HepG2 (cell line): ENCODE measurements around the gene RIT2. TPM values are rescaled to one million over a fixed set of nuclear protein-coding genes. Genes with fewer than 3 reads are reported as not detected.

Source experiments
- ATAC-seq: fragments of 200-7000 bp; cut with Tn5 transposase; 3 replicates; pipeline ENCODE4 v1.9.1; 2020; ENCODE audit warnings: mild to moderate bottlenecking, moderate library complexity
- BruUV-seq: library from RNA; stranded (reverse); fragments of 400-500 nt; replicated peaks from 2 replicates; lab custom pipeline; 2021; lab: Mats Ljungman, UMichigan
- CTCF ChIA-PET: fragments of 300-600 bp; formaldehyde crosslinking; extraction: SDS; loops from one replicate; lab custom pipeline; 2021; ENCODE audit warnings: low total read pairs, inconsistent platforms, low intra/inter-chr PET ratio; lab: Yijun Ruan, JAX
- POLR2A ChIA-PET: fragments of 350-600 bp; sonication (Branson Sonifier 250); formaldehyde crosslinking; loops from one replicate; lab custom pipeline; 2020; ENCODE audit warnings: antibody characterized with exemption, inconsistent platforms; lab: Yijun Ruan, JAX
- DNase-seq: peaks from one replicate; pipeline ENCODE4 v3.0.0-alpha.2; 2015; ENCODE audit warnings: low spot score
- FAIRE-seq: peaks from 3 replicates; lab custom pipeline; 2011; peaks lifted over from hg19 to GRCh38; lab: Jason Lieb, UNC
- H2AFZ ChIP-seq: one replicate; pipeline ENCODE4 v1.6.1; 2011; ENCODE audit warnings: low read length, inconsistent platforms
- H3K27ac ChIP-seq: fragments of 300-600 bp; 3 replicates; pipeline ENCODE4 v1.8.0; 2011; ENCODE audit warnings: mixed run types, mild to moderate bottlenecking, mixed read lengths, low read length, inconsistent platforms; ENCODE audit not compliant: insufficient read depth; ENCODE audit errors: extremely low read length
- H3K27me3 ChIP-seq, 2 experiments: fragments of 200-600 bp in 1 of 2; 2 replicates in 1 of 2; 3 replicates in 1 of 2; pipeline versions ENCODE4 v1.6.0 to v1.8.0; 2011; ENCODE audit warnings: low read length in 2 of 2, mild to moderate bottlenecking in 2 of 2, moderate library complexity in 2 of 2, inconsistent platforms in 1 of 2; ENCODE audit not compliant: insufficient read depth in 2 of 2, control insufficient read depth in 1 of 2
- H3K36me3 ChIP-seq, 2 experiments: fragments of 200-600 bp in 1 of 2; replicated peaks in 1 of 2; 2 replicates in 1 of 2; 3 replicates in 1 of 2; pipeline versions ENCODE4 v1.5.1 to v1.8.0; 2011; ENCODE audit warnings: low read length in 2 of 2, inconsistent platforms in 1 of 2; ENCODE audit not compliant: insufficient read depth in 2 of 2, control insufficient read depth in 1 of 2
- H3K4me1 ChIP-seq: 2 replicates; pipeline ENCODE4 v1.5.1; 2012; ENCODE audit warnings: low read length, inconsistent platforms; ENCODE audit not compliant: insufficient read depth
- H3K4me2 ChIP-seq: 2 replicates; pipeline ENCODE4 v1.6.0; 2011; ENCODE audit warnings: low read depth, low read length, inconsistent platforms
- H3K4me3 ChIP-seq, 3 experiments: fragments of 200-600 bp in 1 of 3; sonication (generic), shearing (Covaris generic) in 1 of 3; replicated peaks in 1 of 3; 2 replicates each; pipeline ENCODE4 v1.5.1; 2011 to 2016; ENCODE audit warnings: low read length in 3 of 3, inconsistent platforms in 2 of 3, low read depth in 2 of 3, mild to moderate bottlenecking in 2 of 3, control low read depth in 1 of 3, mixed read lengths in 1 of 3; ENCODE audit not compliant: insufficient read depth in 1 of 3
- H3K79me2 ChIP-seq: one replicate; pipeline ENCODE4 v1.6.1; 2011; ENCODE audit warnings: low read length, inconsistent platforms; ENCODE audit not compliant: insufficient read depth
- H3K9ac ChIP-seq: 2 replicates; pipeline ENCODE4 v1.6.0; 2011; ENCODE audit warnings: mild to moderate bottlenecking, low read depth, low read length, inconsistent platforms; ENCODE audit not compliant: insufficient read depth
- H3K9me3 ChIP-seq: 2 replicates; pipeline ENCODE4 v1.5.1; 2012; ENCODE audit warnings: mild to moderate bottlenecking, low read length
- H4K20me1 ChIP-seq: 2 replicates; pipeline ENCODE4 v1.6.0; 2011; ENCODE audit warnings: inconsistent platforms, mild to moderate bottlenecking, low read length, moderate library complexity; ENCODE audit not compliant: insufficient read depth
- HOXA7 ChIP-seq: sonication (generic); formaldehyde crosslinking; IDR thresholded peaks from 2 replicates; pipeline ENCODE4 v1.8.1; 2022; ENCODE audit warnings: mild to moderate bottlenecking, missing genetic modification reagents, moderate library complexity
- MAFF ChIP-seq: IDR thresholded peaks from 2 replicates; pipeline ENCODE4 v1.6.1; 2011; ENCODE audit warnings: low read depth, low read length, improper control_type of control experiment
- MAFK ChIP-seq, 2 experiments: IDR thresholded peaks in 1 of 2; conservative IDR thresholded peaks in 1 of 2; 2 replicates each; pipeline ENCODE4 v1.6.1; 2011; ENCODE audit warnings: improper control_type of control experiment in 2 of 2, low read length in 2 of 2
- MAZ ChIP-seq, 2 experiments: sonication (generic) in 1 of 2; formaldehyde crosslinking in 1 of 2; IDR thresholded peaks; 2 replicates each; pipeline versions ENCODE4 v1.5.0 to v1.6.1; 2012 to 2020; ENCODE audit warnings: low read depth in 2 of 2, mild to moderate bottlenecking in 2 of 2, borderline replicate concordance in 1 of 2, improper control_type of control experiment in 1 of 2, low read length in 1 of 2, missing genetic modification reagents in 1 of 2, moderate library complexity in 1 of 2
- NFE2L2 ChIP-seq: fragments of 150-350 bp; IDR thresholded peaks from 2 replicates; pipeline ENCODE4 v1.6.1; 2014; ENCODE audit warnings: low read length
- POLR2G ChIP-seq: fragments of 200-400 bp; formaldehyde crosslinking; IDR thresholded peaks from 2 replicates; pipeline ENCODE4 v1.6.1; 2018; ENCODE audit warnings: mild to moderate bottlenecking, low read depth, low read length, moderate library complexity
- SMAD9 ChIP-seq: sonication (generic); formaldehyde crosslinking; IDR thresholded peaks from 2 replicates; pipeline ENCODE4 v1.5.1; 2020; ENCODE audit warnings: mild to moderate bottlenecking, missing genetic modification reagents
- SMARCE1 ChIP-seq: fragments of 450-650 bp; IDR thresholded peaks from 2 replicates; pipeline ENCODE4 v1.6.1; 2017; ENCODE audit warnings: borderline replicate concordance
- ZMAT3 ChIP-seq: sonication (generic); formaldehyde crosslinking; conservative IDR thresholded peaks from 2 replicates; pipeline ENCODE4 v1.7.0; 2021; ENCODE audit warnings: missing genetic modification reagents
- ZNF10 ChIP-seq: sonication (generic); formaldehyde crosslinking; IDR thresholded peaks from 2 replicates; pipeline ENCODE4 v1.4.0; 2020; ENCODE audit warnings: mild to moderate bottlenecking, low read depth, missing genetic modification reagents, borderline replicate concordance
- WGBS: methylation state at CpG from one replicate; pipeline ENCODE4 v1.1.6; 2017; ENCODE audit warnings: low lambda C conversion rate; 5-methylcytosine and 5-hydroxymethylcytosine counted together
- in situ Hi-C: cut with HindIII; loops from 2 replicates; pipeline ENCODE4 v1.10.0; 2017; ENCODE audit warnings: low pct_unique_long_range_greater_than_20kb; ENCODE audit not compliant: extremely low pct_ligation_motif_present
- intact Hi-C: fragments of 100-400 bp; cut with micrococcal nuclease; formaldehyde crosslinking; loops from one replicate; pipeline ENCODE4 v1.10.0; 2022; ENCODE audit not compliant: unreplicated experiment
- polyA plus RNA-seq, 8 experiments: library from polyadenylated mRNA; depleted of rRNA in 3 of 8; stranded (reverse) in 7 of 8; unstranded in 1 of 8; fragments of >200 nt; fragmentation: Illumina TruSeq in 4 of 8; extraction: Trizol in 4 of 8; gene quantifications; 2 replicates each; pipeline versions ENCODE4 v1.2.1 to v1.2.3, GENCODE V29; 2011 to 2016; ENCODE audit warnings: low read depth in 4 of 8, missing spikeins in 1 of 8, mixed read lengths in 1 of 8; ENCODE audit not compliant: insufficient read depth in 1 of 8
- total RNA-seq, 5 experiments: library from RNA; depleted of rRNA; stranded (reverse); fragments of >200 nt; fragmentation: Illumina TruSeq; extraction: Trizol; gene quantifications; 2 replicates each; pipeline ENCODE4 v1.2.3, GENCODE V29; 2016; ENCODE audit warnings: low read depth in 1 of 5
- TF ChIP-seq, protein P1 (sequence below): sonication (generic); formaldehyde crosslinking; IDR thresholded peaks from one replicate; pipeline ENCODE4 v1.5.1; 2020; ENCODE audit warnings: mild to moderate bottlenecking, missing genetic modification reagents; ENCODE audit errors: not compliant biosample characterization

Gene RIT2
- total and polyA plus RNA-seq, 2 of the 13 experiments (the other 11 are each of a cell fraction or from before 2014, with no cell fraction given), result not detected

DNA sequence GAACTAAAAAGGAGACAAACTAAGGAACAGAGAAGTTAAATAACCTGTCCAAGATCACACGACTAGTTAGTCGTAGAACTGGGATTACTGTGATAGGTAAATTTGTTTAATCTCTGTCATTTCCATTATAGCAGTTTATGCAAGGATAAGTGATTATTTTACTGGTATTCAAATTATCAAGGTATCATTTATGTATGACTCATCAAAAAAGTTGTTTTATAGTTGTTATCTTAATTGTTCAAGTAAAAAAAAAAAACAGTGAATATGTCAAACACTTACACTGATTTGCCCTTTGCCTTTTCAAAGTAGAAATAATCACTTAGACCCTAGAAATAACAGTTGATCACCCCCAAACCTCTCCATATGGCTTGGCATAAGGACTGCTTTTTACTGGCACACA is 173.6 kb downstream of the RIT2 start:
- DNase-seq, result no peak
- Histone ChIP-seq H3K79me2 (no peaks in the 10 kb centered on the region), H3K4me3 (no peak overlapping the region), H3K4me1 (no peaks in the 10 kb centered on the region), H3K27me3 (no peaks in the 10 kb centered on the region), H3K4me2 (no peak overlapping the region), H3K27ac (no peak overlapping the region), H3K36me3 (no peaks in the 10 kb centered on the region), H2AFZ (no peak overlapping the region), H4K20me1 (no peaks in the 10 kb centered on the region), H3K9ac (no peak overlapping the region), H3K9me3 (no peaks in the 10 kb centered on the region)
- ChIA-PET CTCF (no interaction called here), POLR2A (no interaction called here)
- no peak for ATAC-seq
- in situ Hi-C loops, result no loop called here
- BruUV-seq, result no TSS peak
- TF ChIP-seq MAZ (IDR thresholded peaks at IDR 0.05; ENCODE audit: borderline replicate concordance, low read depth, low read length), result no peak
- TF ChIP-seq MAZ (CRISPR knock-in tag; IDR thresholded peaks at IDR 0.05; ENCODE audit: low read depth), result no peak
- TF ChIP-seq NFE2L2, result peak; percentile 16; the same call in 1 of the 2 replicates
- TF ChIP-seq MAFF, result peak; percentile 53; the same call in 1 of the 2 replicates
- TF ChIP-seq MAFK (conservative IDR thresholded peaks at IDR 0.05 in 1 of 2, IDR thresholded peaks at IDR 0.05 in 1 of 2; ENCODE audit: low read length in 2 of 2), result peak; percentile 24 to 62; a peak in 1 of 4 replicates
- TF ChIP-seq POLR2G, result no peak
- intact Hi-C loops, result no loop called here
- no peak for FAIRE-seq
- 3% methylated on average over 2 of the region's 2 CpGs for WGBS

DNA sequence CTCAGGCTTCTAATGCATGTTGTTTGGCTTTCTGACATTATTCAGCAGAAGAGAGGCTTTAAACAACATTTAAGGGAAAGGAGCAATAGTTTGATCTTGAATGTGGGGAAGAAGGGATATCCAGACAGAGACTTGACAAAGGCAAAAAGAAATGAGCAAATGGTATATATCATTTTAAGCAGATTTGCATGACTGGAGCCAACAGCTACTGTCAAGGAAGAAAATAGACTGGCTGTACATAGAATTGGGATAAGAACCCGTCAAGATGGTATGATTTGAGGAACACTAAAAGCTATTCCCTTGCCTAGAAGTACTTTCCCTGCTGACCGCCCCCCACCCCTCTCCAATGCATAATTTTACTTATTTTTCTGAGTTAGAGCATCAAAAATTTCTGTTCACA is 174.5 kb downstream of the RIT2 start:
- no peaks in the 10 kb centered on the region for H3K4me1 ChIP-seq
- no peak for TF ChIP-seq ZMAT3 (CRISPR knock-in tag)
- TF ChIP-seq SMARCE1, result no peak
- no peak for TF ChIP-seq ZNF10 (CRISPR knock-in tag)
- TF ChIP-seq, protein P1, sequence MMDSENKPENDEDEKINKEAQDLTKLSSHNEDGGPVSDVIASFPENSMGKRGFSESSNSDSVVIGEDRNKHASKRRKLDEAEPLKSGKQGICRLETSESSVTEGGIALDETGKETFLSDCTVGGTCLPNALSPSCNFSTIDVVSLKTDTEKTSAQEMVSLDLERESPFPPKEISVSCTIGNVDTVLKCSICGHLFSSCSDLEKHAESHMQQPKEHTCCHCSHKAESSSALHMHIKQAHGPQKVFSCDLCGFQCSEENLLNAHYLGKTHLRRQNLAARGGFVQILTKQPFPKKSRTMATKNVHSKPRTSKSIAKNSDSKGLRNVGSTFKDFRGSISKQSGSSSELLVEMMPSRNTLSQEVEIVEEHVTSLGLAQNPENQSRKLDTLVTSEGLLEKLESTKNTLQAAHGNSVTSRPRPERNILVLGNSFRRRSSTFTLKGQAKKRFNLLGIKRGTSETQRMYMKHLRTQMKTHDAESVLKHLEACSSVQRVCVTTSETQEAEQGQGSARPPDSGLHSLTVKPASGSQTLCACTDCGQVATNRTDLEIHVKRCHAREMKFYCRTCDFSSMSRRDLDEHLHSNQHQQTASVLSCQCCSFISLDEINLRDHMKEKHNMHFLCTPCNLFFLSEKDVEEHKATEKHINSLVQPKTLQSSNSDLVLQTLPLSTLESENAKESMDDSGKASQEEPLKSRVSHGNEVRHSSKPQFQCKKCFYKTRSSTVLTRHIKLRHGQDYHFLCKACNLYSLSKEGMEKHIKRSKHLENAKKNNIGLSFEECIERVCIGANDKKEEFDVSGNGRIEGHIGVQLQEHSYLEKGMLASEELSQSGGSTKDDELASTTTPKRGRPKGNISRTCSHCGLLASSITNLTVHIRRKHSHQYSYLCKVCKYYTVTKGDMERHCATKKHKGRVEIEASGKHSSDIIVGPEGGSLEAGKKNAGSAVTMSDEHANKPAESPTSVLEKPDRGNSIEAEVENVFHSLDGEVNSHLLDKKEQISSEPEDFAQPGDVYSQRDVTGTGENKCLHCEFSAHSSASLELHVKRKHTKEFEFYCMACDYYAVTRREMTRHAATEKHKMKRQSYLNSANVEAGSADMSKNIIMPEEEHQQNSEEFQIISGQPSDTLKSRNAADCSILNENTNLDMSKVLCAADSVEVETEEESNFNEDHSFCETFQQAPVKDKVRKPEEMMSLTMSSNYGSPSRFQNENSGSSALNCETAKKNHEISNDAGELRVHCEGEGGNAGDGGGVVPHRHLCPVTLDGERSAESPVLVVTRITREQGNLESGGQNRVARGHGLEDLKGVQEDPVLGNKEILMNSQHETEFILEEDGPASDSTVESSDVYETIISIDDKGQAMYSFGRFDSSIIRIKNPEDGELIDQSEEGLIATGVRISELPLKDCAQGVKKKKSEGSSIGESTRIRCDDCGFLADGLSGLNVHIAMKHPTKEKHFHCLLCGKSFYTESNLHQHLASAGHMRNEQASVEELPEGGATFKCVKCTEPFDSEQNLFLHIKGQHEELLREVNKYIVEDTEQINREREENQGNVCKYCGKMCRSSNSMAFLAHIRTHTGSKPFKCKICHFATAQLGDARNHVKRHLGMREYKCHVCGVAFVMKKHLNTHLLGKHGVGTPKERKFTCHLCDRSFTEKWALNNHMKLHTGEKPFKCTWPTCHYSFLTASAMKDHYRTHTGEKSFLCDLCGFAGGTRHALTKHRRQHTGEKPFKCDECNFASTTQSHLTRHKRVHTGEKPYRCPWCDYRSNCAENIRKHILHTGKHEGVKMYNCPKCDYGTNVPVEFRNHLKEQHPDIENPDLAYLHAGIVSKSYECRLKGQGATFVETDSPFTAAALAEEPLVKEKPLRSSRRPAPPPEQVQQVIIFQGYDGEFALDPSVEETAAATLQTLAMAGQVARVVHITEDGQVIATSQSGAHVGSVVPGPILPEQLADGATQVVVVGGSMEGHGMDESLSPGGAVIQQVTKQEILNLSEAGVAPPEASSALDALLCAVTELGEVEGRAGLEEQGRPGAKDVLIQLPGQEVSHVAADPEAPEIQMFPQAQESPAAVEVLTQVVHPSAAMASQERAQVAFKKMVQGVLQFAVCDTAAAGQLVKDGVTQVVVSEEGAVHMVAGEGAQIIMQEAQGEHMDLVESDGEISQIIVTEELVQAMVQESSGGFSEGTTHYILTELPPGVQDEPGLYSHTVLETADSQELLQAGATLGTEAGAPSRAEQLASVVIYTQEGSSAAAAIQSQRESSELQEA (CRISPR knock-in tag), result no peak
- no peak for TF ChIP-seq SMAD9
- TF ChIP-seq HOXA7 (CRISPR knock-in tag), result no peak

More for the DNA sequence above, 174.5 kb downstream of the RIT2 start:
- H3K4me2 ChIP-seq, result no peak overlapping the region
- no peak for ATAC-seq
- no peak overlapping the region for H3K27ac ChIP-seq
- no peak overlapping the region for H3K9ac ChIP-seq
- no peaks in the 10 kb centered on the region for H3K27me3 ChIP-seq
- 2% methylated on average over 2 of the region's 2 CpGs for WGBS
- no TSS peak for BruUV-seq
- POLR2A ChIA-PET, result no interaction called here
- no peak overlapping the region for H3K4me3 ChIP-seq
- no peaks in the 10 kb centered on the region for H3K79me2 ChIP-seq
- H4K20me1 ChIP-seq, result no peaks in the 10 kb centered on the region
- in situ Hi-C loops, result no loop called here
- CTCF ChIA-PET, result no interaction called here
- H3K36me3 ChIP-seq, result no peaks in the 10 kb centered on the region
- no peak overlapping the region for H2AFZ ChIP-seq
- intact Hi-C loops, result no loop called here
- FAIRE-seq, result no peak
- no peak for DNase-seq
- H3K9me3 ChIP-seq, result no peaks in the 10 kb centered on the region
